Thyroid gland (tissue), 4 donors: Measurements from ENCODE around the gene CYP20A1.

ENCODE experiments used
- POLR2A ChIP-seq, 2 donors: fragments of 450-650 bp; IDR thresholded peaks; one replicate each; pipeline ENCODE4 v1.6.1; 2017; ENCODE audit warnings: antibody characterized with exemption in 2 of 2, mild to moderate bottlenecking in 2 of 2, moderate library complexity in 1 of 2
- TF ChIP-seq, protein P1 (sequence below), 6 experiments: fragments of 200-600 bp in 3 of 6; fragments of 450-650 bp in 3 of 6; sonication (generic) in 3 of 6; IDR thresholded peaks; one replicate each; pipeline ENCODE4 v1.5.1; 2016 to 2019; ENCODE audit warnings: antibody characterized with exemption in 6 of 6, mild to moderate bottlenecking in 2 of 6, inconsistent platforms in 1 of 6, moderate library complexity in 1 of 6

GRCh38 chr2:203195331-203196036 lies 43.3 kb upstream of the CYP20A1 start:
- TF ChIP-seq POLR2A (IDR thresholded peaks at IDR 0.05): no peak
- TF ChIP-seq, protein P1, sequence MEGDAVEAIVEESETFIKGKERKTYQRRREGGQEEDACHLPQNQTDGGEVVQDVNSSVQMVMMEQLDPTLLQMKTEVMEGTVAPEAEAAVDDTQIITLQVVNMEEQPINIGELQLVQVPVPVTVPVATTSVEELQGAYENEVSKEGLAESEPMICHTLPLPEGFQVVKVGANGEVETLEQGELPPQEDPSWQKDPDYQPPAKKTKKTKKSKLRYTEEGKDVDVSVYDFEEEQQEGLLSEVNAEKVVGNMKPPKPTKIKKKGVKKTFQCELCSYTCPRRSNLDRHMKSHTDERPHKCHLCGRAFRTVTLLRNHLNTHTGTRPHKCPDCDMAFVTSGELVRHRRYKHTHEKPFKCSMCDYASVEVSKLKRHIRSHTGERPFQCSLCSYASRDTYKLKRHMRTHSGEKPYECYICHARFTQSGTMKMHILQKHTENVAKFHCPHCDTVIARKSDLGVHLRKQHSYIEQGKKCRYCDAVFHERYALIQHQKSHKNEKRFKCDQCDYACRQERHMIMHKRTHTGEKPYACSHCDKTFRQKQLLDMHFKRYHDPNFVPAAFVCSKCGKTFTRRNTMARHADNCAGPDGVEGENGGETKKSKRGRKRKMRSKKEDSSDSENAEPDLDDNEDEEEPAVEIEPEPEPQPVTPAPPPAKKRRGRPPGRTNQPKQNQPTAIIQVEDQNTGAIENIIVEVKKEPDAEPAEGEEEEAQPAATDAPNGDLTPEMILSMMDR (IDR thresholded peaks at IDR 0.05): no peak
